ENCODE results near the gene GPR75.

DNA sequence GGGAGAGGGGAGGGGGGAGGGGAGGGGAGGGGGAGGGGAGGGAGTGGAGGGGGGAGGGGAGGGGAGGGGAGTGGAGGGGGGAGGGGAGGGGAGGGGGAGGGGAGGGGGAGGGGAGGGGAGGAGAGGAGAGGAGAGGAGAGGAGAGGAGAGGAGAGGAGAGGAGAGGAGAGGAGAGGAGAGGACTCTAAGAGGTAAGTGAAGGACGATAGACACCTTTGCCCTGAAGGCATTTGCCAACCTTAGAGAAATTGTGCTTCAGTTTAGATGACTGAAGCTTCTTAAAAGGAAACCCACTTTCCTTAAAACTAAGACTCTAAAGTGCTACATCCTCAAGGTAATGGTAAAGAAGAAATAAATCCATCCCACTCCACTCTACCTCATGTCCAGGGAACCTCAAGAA lies 19.2 kb downstream of the GPR75 start:
- TF ChIP-seq CREB1 (IDR thresholded peaks at IDR 0.05; ENCODE audit: low read depth): no peak
- TF ChIP-seq EP300 (IDR thresholded peaks at IDR 0.05; ENCODE audit: borderline replicate concordance): no peak
- no peak for TF ChIP-seq RAD21 (IDR thresholded peaks at IDR 0.05; ENCODE audit: low read depth)
- no peak for TF ChIP-seq NFIC (IDR thresholded peaks at IDR 0.05)
- no peak for TF ChIP-seq MAX (IDR thresholded peaks at IDR 0.05)
- no peak for TF ChIP-seq REST (IDR thresholded peaks at IDR 0.05; ENCODE audit: low read depth)
- TF ChIP-seq TEAD4 (IDR thresholded peaks at IDR 0.05): no peak
- TF ChIP-seq, protein P1, sequence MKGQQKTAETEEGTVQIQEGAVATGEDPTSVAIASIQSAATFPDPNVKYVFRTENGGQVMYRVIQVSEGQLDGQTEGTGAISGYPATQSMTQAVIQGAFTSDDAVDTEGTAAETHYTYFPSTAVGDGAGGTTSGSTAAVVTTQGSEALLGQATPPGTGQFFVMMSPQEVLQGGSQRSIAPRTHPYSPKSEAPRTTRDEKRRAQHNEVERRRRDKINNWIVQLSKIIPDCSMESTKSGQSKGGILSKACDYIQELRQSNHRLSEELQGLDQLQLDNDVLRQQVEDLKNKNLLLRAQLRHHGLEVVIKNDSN (IDR thresholded peaks at IDR 0.05): no peak
- TF ChIP-seq TAF1 (IDR thresholded peaks at IDR 0.05; ENCODE audit: low read depth): no peak
- TF ChIP-seq CEBPB (IDR thresholded peaks at IDR 0.05): no peak
- TF ChIP-seq YY1 (IDR thresholded peaks at IDR 0.05; ENCODE audit: low read depth): no peak
- TF ChIP-seq EGR1 (IDR thresholded peaks at IDR 0.05): no peak

All from Ishikawa (cell line).